ENCODE measurements around the gene TMEM232.
"Not testable (repeated sequence)": the region's sequence is repeated elsewhere in the genome, so short reads cannot be mapped to it uniquely, and the experiment has no call there.

- not testable (repeated sequence) for TF ChIP-seq EP300 (IDR thresholded peaks at IDR 0.05; ENCODE audit: low read depth); CTCF (IDR thresholded peaks at IDR 0.05)
Observed at GRCh38 chr5:110690587-110690986, 35.9 kb downstream of the TMEM232 start.

Measured in transverse colon (tissue), 3 donors.